ENCODE data around the gene BIRC3.
A peak's percentile ranks its signal among the peaks of the same experiment; 100 is the strongest.

BIRC3 gene

GRCh38 chr11:102317099-102317767 is at the start of gene BIRC3:
TSS of gene BIRC3 (plus strand) at chr11:102317484. CDS start at chr11:102324510, 7,026 bp downstream.
- DNase-seq: peak; percentile 82 to 95 (median 92)

GRCh38 chr11:102267609-102268008 is 49.7 kb upstream of the BIRC3 start:
- no peak for DNase-seq

GRCh38 chr11:102268083-102268984 is 49.0 kb upstream of the BIRC3 start:
- DNase-seq: peak; percentile 77 to 86 (median 82)

GRCh38 chr11:102268985-102269470 is 48.3 kb upstream of the BIRC3 start:
- DNase-seq: no peak

- no peak for DNase-seq
These were observed 47.4 kb upstream of the BIRC3 start for GRCh38 chr11:102269927-102270326.

- peak in 1 of 6 experiments; percentile 16 for DNase-seq
These were observed 45.0 kb upstream of the BIRC3 start for GRCh38 chr11:102272047-102272824.

GRCh38 chr11:102274628-102275027 is 42.7 kb upstream of the BIRC3 start:
- no peak for DNase-seq

- DNase-seq: no peak
These were observed 40.9 kb upstream of the BIRC3 start for GRCh38 chr11:102276362-102276761.

GRCh38 chr11:102276783-102277182 is 40.5 kb upstream of the BIRC3 start:
- DNase-seq: no peak

GRCh38 chr11:102279641-102280170 is 37.6 kb upstream of the BIRC3 start:
- no peak for DNase-seq

- no peak for DNase-seq
These were observed 36.9 kb upstream of the BIRC3 start for GRCh38 chr11:102280245-102280833.

- no peak for DNase-seq
These were observed 34.2 kb upstream of the BIRC3 start for GRCh38 chr11:102283116-102283485.

- DNase-seq: no peak
These were observed 33.3 kb upstream of the BIRC3 start for GRCh38 chr11:102284008-102284407.

- DNase-seq: no peak
These were observed 31.0 kb upstream of the BIRC3 start for GRCh38 chr11:102286292-102286691.

GRCh38 chr11:102287964-102288724 is 29.1 kb upstream of the BIRC3 start:
- peak in 4 of 6 experiments; percentile 17 to 72 (median 48) for DNase-seq

- no peak for DNase-seq
These were observed 28.6 kb upstream of the BIRC3 start for GRCh38 chr11:102288725-102289083.

- DNase-seq: no peak
These were observed 27.7 kb upstream of the BIRC3 start for GRCh38 chr11:102289592-102289991.

- DNase-seq: no peak
These were observed 25.5 kb upstream of the BIRC3 start for GRCh38 chr11:102291831-102292230.

GRCh38 chr11:102292933-102293332 is 24.4 kb upstream of the BIRC3 start:
- DNase-seq: no peak

- DNase-seq: peak in 3 of 6 experiments; percentile 53 to 75 (median 66)
These were observed 23.2 kb upstream of the BIRC3 start for GRCh38 chr11:102293873-102294601.

GRCh38 chr11:102295045-102295444 is 22.2 kb upstream of the BIRC3 start:
- DNase-seq: no peak
